OCI-M2 (cell line): ENCODE results near the gene MCTP2.

ENCODE experiments used
- DNase-seq: peaks from one replicate; lab custom pipeline; 2025; ENCODE audit not compliant: unreplicated experiment; lab: John Stamatoyannopoulos, UW

The MCTP2 gene

GRCh38 chr15:94293411-94294402 is 62.3 kb downstream of the MCTP2 start:
- DNase-seq = no peak

DNA sequence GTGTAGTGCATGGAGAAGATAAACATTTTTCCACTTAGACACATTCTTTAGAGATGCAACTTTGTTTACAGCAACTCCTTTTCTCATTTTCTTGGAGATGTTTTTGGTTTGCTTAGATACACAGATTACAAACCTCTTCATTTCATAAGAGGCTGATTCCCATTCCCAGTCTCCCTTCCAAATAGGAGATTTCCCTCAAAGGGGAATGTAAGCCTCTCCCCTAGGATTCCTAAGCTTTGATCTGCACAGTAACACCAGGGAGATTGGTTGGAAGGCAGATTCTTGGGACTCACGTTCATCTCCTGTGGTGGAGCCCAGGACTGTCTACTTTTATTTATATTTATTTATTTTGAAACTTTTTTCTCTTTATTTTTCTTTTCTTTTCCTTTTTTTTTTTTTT is 63.2 kb downstream of the MCTP2 start:
- DNase-seq = no peak

DNA sequence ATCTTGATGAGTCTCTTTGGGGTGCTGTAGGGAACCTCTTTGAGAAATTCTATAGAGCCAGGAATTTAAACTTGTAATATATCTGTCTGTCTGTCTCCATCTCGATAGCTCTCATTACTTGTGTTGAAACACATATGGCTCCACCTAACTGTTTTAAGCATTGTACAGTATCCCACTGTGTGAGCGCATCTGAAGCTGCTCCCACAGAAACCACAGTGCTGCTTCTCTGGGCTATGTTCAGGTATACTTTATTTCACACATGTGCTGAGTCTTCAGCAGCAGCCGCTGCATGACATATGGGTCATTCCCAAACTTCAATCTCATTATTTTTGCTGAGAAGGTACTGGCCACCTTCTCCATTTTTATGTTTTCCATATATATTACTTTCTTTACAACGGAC is 63.9 kb downstream of the MCTP2 start:
- DNase-seq = no peak

DNA sequence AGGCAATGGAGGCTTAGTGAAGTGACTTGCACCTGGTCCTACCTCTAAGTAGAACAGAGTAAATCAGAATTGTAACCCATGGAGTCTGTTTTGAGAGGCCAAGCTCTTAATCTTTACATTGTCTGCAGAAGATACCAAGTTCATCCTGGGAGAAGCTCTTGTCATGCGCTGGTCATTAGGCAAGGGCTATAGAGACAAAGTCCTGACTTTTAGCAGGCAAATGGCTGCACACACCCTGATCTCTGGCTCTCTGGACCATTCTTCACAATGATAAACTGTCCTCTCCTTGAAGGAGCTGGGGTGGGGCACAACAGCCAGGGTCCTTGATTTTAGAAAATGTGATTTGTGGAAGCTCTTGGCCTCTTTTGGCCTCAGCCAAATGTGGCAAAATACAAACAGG is 65.4 kb downstream of the MCTP2 start:
- no peak for DNase-seq

DNA sequence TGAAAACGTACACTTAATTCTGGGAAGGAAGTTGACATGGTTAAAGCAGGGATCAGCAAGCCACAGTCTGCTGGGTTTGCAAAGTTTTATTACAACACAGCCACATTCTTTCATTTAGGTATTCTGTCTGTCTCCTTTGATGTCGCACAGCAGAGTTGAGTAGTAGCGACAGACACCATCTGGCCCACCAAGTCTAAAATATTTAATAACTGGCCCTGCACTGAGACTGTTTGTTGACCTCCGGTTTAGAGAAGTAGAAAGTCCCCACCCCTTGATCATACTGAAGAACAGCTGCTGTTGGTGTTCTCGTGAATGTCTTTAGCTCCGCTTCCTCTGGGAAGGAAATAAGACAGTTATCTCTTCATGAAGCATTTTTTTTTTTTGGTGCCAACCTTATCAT is 66.2 kb downstream of the MCTP2 start:
- DNase-seq = no peak

DNA sequence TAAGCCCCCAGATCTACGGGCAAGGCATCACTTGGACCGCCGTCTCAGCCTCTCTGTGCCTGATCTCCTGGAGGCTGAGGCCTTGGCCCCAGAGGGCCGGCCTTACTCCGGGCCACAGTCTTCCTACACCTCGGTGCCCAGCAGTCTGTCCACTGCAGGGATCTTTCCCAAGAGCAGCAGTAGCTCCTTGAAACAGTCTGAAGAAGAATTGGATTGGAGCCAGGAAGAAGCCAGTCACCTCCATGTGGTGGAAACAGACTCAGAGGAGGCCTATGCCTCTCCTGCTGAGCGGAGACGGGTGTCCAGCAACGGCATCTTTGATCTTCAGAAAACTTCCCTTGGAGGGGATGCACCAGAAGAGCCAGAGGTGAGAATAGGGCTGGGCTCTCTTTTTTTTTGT is 67.0 kb downstream of the MCTP2 start:
- no peak for DNase-seq

DNA sequence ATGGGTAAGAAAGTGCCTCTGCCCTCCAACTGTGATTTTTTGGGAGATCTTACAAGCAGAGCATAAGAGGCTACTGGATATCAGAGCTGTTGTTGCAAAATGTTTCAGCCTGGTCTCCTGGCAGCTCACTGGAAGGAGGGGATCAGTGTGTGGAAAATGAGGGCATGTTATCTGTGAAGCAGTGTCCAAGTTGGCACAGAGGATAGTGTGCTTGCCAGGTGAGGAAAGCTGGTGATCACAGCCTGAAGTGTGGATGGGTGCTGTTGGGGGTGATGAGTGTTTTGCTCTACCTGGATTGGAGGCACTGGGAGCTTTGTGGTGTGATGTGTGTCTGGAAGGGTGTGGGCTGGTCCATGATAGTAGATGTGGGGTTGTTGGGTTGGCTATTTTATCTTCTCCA is 69.3 kb downstream of the MCTP2 start:
- no peak for DNase-seq

DNA sequence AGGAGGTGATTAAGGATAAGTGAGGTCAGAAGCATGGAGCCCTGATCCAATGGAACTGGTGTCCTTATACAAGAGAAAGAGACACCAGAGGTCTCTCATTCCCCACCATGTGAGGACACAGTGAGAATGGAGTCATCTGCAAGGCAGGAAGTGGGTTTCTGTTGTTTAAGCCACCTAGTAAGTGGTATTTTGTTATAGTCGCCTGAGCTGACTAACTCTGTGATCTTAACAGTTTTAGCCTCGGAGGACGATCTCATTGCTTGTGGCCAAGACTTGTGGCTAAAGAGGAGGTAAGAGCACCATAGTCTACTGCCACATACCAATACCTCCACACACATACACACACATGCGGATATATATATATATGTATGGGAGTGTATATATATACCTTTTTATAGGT is 73.8 kb downstream of the MCTP2 start:
- DNase-seq = no peak

- DNase-seq = no peak
Measured at GRCh38 chr15:94306700-94307650, 75.6 kb downstream of the MCTP2 start.

GRCh38 chr15:94312946-94313345 is 81.6 kb downstream of the MCTP2 start:
- no peak for DNase-seq

- no peak for DNase-seq
Measured at GRCh38 chr15:94314639-94315038, 83.3 kb downstream of the MCTP2 start.

DNA sequence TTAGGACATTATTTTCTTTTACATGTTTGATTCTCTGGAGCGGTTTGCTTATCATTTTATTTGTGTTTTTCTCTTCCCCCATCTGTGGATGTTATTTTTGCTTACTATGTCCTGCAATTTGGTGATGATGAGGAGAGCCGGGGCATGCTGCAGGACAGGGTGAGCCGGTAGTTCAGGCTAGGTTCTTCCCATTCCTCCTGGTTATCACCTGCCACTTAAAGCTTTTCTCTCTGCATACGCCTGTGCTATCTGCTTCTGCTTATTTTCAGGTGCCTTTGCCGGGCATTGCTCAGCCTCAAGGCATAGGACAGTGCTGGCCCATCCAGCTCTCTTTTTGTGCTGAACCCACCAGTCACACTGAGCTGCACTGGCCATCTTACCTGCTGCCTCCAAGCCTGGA is 85.8 kb downstream of the MCTP2 start:
- no peak for DNase-seq

DNA sequence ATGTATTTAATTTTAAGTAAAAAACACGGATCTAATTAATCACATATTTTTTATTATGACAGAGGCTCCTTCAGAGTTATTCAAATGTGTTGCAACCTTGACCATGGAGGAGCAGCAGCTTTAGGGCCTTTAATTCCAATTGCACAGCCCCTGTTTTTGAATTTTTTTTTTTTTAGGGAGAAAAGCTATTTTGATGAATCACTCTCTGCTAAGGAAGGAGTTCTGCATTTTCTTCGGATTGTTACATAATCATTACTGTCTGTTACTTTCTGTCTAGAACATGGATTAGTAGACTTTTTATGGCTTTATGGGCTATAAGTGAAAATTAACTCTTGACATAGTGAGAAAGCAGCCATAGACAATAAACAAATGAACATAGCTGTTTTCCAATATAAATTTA is 90.8 kb downstream of the MCTP2 start:
- DNase-seq = no peak

DNA sequence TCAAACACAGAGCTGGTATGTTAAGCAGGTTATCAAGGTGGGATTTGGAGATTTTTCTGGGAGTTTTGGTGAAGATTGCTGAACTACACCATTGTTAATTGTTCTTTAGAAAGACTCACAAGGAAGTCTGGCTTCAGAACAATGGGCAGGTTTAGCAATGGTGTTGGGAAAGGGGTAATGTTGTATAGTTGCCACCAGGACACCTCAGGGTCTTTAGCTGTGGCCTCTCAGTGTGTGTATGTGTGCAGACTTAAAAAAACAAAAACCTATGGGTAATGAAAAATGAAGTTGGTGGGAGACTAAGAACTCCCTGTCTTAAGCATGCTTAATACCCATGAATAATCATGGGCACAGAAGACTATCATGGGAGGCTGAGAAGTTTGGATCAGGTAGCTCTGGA is 91.7 kb downstream of the MCTP2 start:
- no peak for DNase-seq

DNA sequence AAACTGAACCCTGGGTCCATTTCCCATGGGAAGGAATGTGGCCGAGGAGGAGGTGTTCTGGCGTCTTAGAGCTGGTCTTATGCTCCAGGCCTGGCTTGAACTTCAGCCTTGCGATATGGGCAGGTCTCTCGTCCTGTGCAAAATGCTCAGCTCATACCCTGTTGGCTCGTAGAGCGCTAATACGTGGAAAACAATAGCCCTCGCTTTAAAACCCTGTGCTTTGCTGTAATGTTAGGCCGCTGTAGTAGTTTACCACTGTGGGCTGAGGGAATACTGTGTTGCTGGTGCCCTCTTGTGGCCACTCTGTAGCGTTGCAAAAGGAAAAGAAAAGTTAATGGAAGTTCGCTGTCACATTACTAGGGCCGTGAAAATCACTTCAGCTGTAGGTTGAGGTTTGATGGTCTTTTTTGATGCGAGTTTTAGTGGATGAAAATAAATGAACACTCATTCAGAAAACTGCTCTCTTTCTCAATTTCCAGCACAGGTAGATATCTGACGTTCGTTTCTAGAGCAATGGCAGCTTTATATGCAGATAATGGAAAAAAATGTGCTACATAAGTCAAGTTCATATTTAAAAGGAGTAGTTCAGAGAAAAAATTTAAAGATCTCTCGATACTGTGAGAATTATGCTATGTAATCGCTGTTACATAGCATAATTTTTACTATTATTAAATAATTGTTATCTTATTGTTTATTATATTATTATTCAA is 92.9 kb downstream of the MCTP2 start:
- peak; percentile 50 for DNase-seq

DNA sequence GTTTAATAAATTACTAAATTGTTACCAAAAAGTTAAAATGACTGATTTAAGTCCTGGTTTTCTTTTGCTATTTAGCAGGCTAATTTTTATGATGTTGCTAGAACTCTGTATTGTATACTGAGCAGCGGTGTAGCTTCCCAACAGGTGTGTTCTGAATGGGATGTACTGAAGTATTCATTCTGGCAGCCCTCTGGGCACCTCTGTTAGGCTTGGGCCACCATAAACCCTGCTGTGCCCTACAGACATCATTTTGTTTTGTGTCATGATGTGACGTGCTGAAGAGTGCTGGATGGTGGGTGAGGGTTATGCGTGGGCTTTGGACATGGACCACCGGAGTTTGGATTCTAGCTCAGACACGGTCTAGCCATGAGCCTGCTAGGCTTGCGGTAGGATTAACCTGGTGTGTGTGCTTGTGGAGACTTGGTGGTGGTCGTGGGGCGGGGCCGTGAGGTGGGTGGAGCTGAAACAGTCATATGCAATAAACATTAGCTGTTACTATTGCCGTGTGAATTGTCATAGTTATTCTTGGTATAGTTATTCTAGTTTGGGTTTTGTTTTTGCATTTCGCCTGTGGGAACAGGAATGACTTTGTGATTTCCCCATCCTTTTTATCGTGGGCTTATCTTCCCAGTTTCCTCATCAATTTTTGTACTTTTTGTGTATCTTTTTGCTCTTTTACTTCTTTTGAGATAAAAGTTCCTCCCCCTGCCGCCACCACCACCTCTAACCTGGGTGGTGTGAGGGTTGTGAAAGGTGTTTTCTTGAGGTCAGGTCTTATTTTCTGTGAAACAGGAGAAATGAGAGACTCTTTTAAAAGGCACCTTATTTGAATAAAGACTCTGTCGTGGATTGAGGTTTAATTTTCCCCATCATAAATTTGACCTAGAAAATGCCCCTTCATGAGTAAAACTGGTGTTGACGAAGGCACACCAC is 93.7 kb downstream of the MCTP2 start:
- no peak for DNase-seq

- DNase-seq = no peak
Measured at GRCh38 chr15:94327356-94327936, 96.1 kb downstream of the MCTP2 start.

GRCh38 chr15:94331731-94332130 is 100.4 kb downstream of the MCTP2 start:
- DNase-seq = no peak

GRCh38 chr15:94335616-94336015 is 104.3 kb downstream of the MCTP2 start:
- DNase-seq = no peak
